KBM-7 (cell line): Measurements from ENCODE around the gene TMEM238.
"Not testable (repeated sequence)": the region's sequence is repeated elsewhere in the genome, so short reads cannot be mapped to it uniquely, and the experiment has no call there.

Experiments used
- DNase-seq: peaks from one replicate; pipeline ENCODE4 v3.0.0-alpha.2; 2015
- in situ Hi-C: fragments of 300-500 bp; cut with MboI; formaldehyde crosslinking; loops from 2 replicates; pipeline ENCODE4 v1.14.3; 2020; ENCODE audit warnings: low sequenced_read_pairs, low pct_unique_long_range_greater_than_20kb, mixed read lengths

The TMEM238 gene

DNA sequence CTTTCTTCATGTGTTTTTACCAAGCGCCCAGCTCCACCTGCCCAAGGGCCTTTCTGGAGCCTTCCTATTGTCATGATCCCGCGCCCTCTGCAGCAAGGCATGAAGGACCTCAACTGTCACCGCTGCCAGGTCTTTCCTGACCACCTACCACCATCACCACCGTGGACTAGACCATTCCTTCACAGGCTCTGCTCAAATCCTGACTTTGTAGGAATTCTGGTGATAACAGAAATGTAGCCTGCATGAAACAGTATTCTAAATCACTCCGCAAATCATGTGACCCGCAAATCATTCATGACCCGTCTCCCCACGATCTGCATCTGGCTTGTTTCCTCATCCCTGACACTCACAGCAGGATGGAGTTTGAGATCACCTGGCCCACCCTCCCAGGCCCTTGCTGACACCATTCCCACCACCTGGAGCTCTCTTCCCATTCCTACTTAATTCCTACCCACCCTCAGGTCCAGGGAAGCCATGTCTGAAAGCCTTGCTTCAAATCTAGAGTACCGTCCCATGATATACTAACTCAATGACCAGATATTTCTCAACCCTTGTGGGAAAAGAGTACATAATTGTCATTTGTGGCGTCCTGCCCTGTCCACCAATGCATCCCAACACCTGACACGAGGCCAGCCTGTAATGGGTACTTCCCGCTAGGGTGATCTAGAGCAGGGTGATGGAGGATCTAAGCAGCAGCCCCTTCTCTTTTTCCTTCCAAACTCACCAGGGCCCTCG lies 22.2 kb upstream of the TMEM238 start:
- in situ Hi-C loops = no loop called here
- DNase-seq = no peak

DNA sequence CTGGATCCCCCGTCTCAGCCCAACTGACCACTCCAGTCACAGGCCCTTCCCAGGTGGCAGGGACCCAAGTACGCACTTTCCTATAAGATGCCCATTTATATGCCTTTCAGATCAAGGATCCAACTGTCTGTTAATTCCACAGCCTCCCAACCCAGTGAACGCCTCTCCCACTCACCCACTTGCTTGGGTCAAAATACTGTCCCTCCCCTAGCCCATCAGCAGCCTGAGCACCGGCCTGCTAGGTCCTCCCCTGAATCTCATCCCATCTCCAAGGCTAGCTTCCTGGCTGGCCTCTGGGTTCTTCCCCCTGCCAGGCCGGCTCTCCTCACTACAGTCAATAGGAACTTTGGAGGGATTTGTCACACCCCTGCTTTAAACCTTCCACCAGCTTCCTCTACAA lies 21.5 kb upstream of the TMEM238 start:
- in situ Hi-C loops = no loop called here

DNA sequence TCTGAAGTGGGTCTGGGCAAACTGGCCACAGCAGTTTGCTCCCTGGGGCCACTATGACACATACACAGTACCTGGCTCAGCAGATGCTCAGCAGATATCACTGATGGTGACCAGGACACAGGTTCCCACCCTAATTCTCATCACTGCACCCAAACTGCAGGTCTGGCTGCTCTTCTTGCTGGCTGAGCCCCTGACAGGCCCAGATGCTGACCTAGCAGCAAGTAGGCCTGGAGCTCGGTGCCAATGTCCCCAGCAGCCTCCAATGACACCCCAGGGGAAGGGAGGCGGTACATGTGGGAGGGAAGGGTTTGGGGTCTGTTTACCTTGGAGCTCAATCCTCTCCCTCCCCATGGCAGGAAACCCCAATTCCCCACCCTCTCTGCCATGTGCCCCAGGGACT lies 18.4 kb upstream of the TMEM238 start:
- in situ Hi-C loops = no loop called here
- no peak for DNase-seq

More for the DNA sequence above, 21.5 kb upstream of the TMEM238 start:
- no peak for DNase-seq

DNA sequence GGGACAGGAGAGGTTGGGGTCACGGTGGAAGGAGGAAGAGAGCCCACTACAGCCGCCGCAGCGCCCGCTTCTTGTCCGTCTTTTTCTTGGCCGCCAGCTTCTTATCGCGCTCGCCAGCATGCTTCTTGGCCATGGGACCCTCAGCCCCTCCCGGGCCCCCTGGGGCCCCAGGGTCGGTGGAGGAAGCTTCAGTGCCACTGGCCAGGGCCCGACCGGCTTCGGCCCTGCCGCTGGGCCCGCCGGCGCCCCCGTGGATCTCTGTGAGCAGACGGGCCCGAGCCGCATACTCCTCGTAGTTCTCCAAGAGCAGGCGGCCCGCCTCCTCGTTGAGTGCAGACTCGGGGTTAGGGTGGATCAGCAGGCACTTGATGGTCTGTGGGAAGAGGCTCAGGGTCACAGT lies 17.3 kb upstream of the TMEM238 start:
- in situ Hi-C loops, DNase-seq: not testable (repeated sequence)

DNA sequence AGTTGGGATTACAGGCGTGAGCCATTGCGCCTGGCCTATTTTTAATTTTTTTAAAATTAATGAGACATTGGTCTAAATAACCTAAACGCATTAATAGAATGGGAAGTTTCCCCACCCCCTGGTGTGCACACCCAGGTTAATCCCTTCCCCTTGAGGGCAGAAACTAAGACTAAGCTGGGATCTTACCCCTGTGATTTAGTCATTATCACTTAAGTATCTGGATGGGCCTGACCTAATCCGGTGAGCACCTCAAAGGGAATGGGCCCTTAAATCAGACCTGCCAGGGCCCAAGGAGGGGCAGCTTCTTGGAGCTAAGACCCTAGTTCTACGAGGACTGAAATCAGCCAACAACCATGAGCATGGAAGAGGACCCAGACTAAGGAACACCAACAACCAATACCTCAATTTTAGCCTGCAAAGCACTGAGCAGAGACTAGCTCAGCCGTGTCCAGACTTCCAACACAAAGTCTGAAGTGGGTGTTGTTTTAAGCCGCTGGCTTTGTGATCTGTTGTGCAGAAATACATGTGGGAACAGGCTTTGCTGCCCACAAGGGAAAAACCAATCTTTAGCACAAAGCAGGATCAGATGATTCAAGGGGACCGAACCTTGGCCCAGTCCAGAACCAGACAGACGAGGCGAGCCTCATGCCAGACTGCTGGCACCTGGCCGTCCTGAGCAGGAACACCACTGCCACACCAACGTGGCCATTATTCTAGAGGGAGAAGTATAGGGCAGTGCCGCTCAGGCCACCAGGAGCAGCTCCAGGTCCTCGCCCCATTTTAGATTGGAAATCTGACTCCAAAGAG lies 16.4 kb upstream of the TMEM238 start:
- in situ Hi-C loops = no loop called here
- DNase-seq = no peak

DNA sequence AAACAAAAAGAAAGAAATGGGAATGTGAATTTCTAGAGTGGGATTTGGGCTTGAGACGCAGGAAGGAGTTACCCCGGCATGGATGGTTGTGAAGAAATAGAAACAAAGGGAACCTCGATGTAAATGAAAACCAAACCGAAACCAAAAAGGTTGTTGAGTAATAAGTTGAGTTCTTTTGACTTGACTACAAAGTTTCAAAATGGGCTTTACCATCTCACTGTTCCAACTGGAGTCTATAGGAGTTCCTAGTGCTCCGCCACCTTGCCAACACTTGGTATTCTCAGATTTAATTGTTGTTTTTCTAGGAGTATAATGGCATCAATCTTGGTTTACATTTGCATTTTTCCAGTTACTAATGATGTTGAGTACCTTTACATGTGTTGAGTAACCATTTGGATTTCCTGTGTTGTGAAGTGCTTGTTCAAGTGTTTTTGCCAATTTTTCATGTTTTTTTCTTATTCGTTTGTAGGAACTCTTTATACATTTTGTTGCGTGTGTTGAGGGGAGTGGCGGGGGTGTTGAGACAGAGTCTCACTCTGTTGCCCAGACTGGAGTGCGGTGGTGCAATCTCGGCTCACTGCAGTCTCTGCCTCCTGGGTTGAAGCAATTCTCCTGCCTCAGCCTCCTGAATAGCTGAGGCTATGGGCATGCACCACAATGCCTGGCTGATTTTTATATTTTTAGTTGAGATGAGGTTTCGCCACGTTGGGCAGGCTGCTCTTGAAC lies 14.3 kb upstream of the TMEM238 start:
- in situ Hi-C loops = no loop called here
- DNase-seq = no peak

DNA sequence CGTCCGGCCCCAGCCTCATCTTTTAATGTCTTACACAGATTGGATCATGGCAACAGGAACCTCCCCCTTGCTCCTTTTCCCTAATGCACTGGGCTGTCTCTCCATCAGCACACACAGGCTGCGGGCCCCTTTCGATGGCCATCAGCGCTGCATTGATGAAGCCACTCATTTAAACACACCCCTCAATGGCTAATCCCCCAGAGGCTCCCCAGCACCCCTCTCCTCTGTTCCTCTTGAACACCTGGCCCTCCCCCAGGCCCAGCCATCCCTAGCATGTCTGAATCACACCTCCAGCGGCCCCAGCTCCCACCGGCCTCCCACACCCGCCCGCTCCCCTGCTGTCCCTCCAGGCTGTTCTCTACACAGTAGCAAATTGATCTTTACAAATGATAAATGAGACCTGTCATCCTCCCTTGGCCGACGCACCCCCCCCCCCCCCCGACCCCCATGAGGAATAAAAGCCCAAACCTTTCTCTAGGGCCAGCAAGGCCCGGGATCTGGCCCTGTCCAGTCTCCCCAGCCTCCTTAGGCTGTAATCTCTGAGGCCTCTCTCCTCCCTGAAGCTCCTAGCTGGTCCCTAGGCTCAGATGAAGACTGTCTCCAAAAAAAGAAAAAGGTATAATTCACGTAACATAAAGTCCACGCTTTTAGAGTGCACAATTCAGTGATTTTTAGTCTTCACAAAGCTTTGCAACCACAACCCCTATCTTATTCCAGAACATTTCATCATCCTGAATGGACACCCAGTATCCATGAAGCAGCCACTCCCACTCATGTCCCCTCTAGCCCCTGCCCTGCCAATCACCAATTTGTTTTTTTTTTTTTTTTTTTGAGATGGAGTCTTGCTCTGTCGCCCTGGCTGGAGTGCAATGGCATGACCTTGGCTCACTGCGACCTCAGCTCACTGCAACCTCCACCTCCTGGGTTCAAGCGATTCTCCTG lies 9.0 kb upstream of the TMEM238 start:
- in situ Hi-C loops = no loop called here
- no peak for DNase-seq

DNA sequence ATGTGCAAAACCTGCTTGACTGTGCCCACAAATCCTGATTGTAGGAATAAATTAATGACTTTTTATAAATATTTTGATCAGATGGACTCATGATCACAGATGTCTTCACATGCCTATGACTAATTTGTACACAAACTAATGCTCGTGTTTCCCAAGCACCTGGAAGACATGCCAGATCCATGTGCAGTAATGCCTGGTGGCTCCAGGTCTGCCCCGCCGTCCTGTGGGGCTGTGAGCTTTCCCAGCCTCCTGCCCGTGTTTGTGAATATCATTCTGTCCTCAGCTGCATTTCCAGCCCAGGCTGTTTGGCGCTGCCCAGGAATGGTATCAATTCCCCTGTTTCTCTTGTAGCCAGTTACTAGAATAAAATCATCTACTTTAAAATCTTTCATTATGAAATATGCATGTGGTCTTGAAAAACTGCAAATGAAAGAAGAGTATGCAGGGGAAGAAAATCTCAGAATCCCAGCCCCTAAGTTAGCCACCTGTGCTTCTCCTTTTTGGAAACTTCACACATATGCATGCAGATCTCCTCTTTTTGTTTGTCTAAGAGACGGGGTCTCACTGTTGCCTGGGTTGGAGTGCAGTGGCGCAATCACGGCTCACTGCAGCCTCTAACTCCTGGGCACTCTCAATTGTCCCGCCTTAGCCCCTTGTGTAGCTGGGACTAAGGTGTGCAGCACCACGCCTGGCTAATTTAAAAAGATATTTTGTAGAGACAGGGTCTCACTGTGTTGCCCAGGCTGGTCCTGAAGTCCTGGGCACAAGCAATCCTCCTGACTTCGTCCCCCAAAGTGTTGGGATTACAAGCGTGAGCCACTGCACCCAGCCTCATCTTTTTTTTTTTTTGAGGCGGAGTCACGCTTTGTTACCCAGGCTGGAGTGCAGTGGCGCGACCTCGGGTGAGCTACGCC lies 7.9 kb upstream of the TMEM238 start:
- DNase-seq = no peak
- in situ Hi-C loops = no loop called here

DNA sequence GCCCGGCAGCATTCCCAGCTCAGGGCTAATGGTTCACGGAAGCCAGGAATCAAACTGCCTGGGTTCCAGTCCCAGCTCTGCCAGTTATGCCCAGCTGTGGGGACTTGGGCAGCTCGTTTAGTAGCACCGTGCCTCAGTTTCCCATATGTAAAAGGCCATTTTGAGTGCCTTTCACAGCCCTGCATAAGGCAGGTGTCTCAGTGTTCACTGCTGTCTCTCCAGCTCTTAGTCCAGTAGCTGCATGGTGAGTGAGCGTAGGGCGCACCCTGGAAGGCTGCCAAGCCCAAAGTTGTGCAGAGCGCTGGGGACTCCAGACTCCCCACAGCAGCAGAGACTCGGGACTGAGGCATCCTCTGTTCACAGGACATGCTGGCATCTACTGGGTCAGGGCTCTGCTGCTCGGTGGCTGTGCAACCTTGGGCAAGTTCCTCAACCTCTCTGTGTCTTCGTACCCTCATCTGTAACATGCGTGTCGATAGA lies 7.1 kb upstream of the TMEM238 start:
- DNase-seq = no peak
- in situ Hi-C loops = no loop called here

DNA sequence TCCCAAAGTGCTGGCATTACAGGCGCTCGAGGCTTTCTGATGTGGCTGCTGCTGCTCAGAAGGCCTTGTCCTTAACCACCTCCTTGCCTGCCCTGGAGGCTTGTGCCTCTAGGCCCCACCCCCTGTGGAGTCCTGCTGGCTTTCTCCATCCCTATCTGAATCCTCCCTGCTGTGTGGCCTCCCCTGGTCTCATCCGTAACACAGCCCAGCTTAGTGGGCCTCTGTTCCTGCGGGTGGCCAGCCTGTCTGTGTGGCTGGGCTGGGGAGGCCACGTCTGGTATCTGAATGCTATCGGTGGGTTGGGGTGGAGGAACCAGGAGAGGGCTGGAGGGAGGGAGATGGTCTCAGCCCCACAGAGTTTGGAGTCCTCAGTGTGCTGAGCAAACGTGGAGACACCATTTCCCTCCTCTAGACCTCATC lies 6.4 kb upstream of the TMEM238 start:
- no peak for DNase-seq
- in situ Hi-C loops = no loop called here

DNA sequence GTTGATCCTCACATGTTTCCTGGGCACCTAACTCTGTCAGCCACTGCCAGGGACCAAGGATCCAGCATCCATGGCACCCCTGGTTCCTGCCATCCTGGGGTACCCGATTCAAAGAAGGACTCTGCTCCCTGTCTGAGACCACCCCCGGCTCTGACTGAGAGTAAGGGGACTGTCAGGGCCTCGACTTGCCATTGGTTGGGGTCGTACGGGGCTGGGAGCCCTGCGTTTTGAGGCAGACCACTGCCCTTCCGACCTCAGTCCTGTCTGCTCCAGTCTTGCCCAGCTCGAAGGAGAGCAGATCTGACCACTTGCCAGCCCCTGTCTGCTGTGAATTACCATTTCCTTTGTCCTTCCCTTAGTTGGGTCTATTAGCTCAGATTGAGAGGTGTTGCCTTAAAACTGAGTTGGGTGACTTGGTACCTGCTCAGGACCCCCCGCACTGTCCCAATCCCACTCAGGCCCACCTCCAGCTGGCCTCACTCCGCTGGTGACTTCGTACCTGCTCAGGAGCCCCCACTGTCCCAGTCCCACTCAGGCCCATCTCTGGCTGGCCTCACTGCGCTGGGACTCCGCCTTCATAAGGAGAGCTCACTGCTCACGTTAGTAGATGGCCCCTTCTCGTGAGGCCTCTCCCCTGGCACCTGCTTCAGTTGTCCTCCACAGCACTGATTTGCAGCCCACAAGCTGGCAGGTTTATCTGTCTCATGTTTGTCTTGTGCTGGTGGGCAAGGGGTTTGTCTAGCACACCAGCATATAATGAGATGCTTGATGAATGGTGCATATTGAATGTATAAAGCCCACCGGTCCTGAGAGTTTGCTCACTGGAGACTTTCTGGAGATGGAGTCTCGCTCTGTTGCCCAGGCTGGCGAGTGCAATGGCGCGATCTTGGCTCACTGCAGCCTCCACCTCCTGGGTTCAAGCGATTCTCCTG lies 5.6 kb upstream of the TMEM238 start:
- in situ Hi-C loops = no loop called here
- no peak for DNase-seq

DNA sequence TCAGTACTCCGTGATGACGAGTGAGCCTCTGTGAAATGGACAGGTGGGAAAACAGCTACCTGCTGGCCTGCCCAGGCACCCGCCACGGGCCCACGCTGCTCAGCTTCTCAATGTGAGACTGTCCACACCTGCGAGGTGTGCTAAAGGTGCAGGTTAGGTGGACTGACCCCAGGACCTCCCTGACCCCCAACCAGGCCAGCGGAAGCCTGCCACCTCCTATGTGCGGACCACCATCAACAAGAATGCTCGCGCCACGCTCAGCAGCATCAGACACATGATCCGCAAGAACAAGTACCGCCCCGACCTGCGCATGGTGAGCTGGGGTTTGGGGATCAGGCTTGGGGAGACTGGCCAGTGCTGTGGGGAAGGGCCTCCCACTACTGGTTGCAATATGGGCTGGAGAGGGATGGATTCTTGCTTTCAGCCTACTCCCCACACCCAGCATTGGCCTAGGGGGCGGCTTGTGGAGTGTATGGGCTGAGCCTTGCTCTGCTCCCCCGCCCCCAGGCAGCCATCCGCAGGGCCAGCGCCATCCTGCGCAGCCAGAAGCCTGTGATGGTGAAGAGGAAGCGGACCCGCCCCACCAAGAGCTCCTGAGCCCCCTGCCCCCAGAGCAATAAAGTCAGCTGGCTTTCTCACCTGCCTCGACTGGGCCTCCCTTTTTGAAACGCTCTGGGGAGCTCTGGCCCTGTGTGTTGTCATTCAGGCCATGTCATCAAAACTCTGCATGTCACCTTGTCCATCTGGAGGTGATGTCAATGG lies 3.8 kb upstream of the TMEM238 start:
- no peak for DNase-seq

DNA sequence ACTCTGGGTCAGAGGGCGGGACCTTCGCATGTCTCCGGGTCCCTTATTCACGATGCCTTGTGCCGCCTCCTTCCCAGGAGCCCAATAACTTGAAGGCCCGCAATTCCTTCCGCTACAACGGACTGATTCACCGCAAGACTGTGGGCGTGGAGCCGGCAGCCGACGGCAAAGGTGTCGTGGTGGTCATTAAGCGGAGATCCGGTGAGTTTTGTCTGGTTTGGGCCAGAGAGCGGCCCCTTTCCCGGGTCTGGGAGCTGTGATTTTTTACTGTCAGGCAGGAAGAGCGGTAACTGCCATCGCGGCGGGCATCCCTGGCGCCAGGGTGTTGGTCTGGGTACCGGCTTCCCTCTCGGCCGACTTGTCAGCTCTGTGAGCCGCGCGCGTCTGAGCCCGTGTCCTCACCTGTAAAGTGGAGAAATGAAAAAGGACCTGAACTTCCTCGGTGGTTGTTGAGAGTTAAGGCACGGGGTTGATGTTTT lies 2.4 kb upstream of the TMEM238 start:
- in situ Hi-C loops = no loop called here
- no peak for DNase-seq

More for the DNA sequence above, 3.8 kb upstream of the TMEM238 start:
- in situ Hi-C loops = no loop called here

DNA sequence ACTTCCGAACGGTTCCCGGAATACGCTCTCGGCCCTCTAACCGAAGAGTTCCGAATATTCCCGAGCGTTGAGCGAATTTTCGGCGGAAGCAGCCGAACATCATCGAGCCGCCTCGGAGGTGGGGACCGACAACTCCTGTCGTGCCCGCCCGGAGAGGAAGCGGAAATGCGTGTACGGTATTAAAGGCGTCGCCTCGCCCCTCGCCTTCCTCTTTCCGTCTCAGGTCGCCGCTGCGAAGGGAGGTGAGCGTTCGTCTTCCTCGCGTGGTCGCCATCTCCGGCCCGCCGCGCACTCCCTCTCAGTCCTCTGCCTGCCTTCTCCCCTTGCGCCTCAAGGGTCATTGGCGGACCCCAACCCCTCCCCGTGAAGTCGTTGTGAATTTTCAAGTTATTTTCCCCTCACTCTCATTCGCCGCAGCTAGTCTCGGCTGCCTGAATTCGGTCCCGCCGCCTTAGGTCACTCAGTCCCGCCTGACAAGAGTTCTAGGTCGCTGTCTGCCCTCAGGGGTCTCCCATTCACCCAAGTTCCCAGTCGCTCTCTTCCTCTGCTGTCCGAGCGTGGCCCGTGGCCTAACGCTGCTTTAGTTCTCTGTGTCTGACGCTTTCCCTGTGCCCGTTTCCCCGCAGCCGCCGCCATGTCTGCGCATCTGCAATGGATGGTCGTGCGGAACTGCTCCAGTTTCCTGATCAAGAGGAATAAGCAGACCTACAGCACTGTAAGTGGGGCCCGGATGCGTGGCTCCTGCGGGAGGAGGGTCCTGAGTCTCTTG lies 1.8 kb upstream of the TMEM238 start, which contains the start of gene RPL28:
Gene RPL28 (plus strand): TSS at position 209 of the 769 bp plus-strand sequence. CDS start 426 bp downstream, at position 635.
- peak; percentile 99 for DNase-seq
- in situ Hi-C loops = no loop called here
